GM12878 (cell line): ENCODE results near the gene RALGAPA2. TPM values are rescaled to one million over a fixed set of nuclear protein-coding genes. Genes with fewer than 3 reads are reported as not detected.
A peak's percentile ranks its signal among the peaks of the same experiment; 100 is the strongest.

Experiments
- CHD2 ChIP-seq: IDR thresholded peaks from 2 replicates; pipeline ENCODE4 v1.6.1; 2011; ENCODE audit warnings: low read depth, low read length, improper control_type of control experiment, borderline replicate concordance
- CREM ChIP-seq: IDR thresholded peaks from 2 replicates; pipeline ENCODE4 v1.6.1; 2014; ENCODE audit warnings: antibody characterized with exemption, low read depth
- HSF1 ChIP-seq: fragments of 150-350 bp; IDR thresholded peaks from 2 replicates; pipeline ENCODE4 v1.6.1; 2014; ENCODE audit warnings: mild to moderate bottlenecking, low read depth, low read length
- IRF4 ChIP-seq: IDR thresholded peaks from 2 replicates; pipeline ENCODE4 v1.6.1; 2011; ENCODE audit warnings: low read depth, low read length
- KLF5 ChIP-seq: fragments of 450-650 bp; IDR thresholded peaks from 2 replicates; pipeline ENCODE4 v1.6.1; 2014; ENCODE audit warnings: mild to moderate bottlenecking; ENCODE audit not compliant: partially characterized antibody
- MEF2B ChIP-seq: fragments of 450-650 bp; IDR thresholded peaks from 2 replicates; pipeline ENCODE4 v1.6.1; 2018; ENCODE audit warnings: mild to moderate bottlenecking, moderate library complexity; ENCODE audit not compliant: partially characterized antibody, poor library complexity, severe bottlenecking
- MTA2 ChIP-seq: fragments of 450-650 bp; IDR thresholded peaks from 2 replicates; pipeline ENCODE4 v1.6.1; 2016; ENCODE audit warnings: low read depth, mild to moderate bottlenecking, moderate library complexity
- NR2F1 ChIP-seq: fragments of 450-650 bp; conservative IDR thresholded peaks from 2 replicates; pipeline ENCODE4 v1.6.1; 2017; ENCODE audit warnings: mild to moderate bottlenecking
- SPI1 ChIP-seq: IDR thresholded peaks from 2 replicates; pipeline ENCODE4 v1.6.1; 2011; ENCODE audit warnings: low read depth, mild to moderate bottlenecking, low read length, moderate library complexity, borderline replicate concordance; ENCODE audit not compliant: insufficient read depth
- SREBF2 ChIP-seq: IDR thresholded peaks from 2 replicates; pipeline ENCODE4 v1.6.1; 2012; ENCODE audit warnings: mild to moderate bottlenecking, low read length
- TCF3 ChIP-seq: IDR thresholded peaks from 2 replicates; pipeline ENCODE4 v1.6.1; 2012; ENCODE audit warnings: low read depth, mild to moderate bottlenecking, low read length, borderline replicate concordance; ENCODE audit not compliant: insufficient read depth
- USF1 ChIP-seq: IDR thresholded peaks from 2 replicates; pipeline ENCODE4 v1.6.1; 2011; ENCODE audit warnings: borderline replicate concordance, low read depth, mild to moderate bottlenecking, moderate library complexity, mixed read lengths, low read length; ENCODE audit not compliant: insufficient read depth; ENCODE audit errors: extremely low read length
- ZNF217 ChIP-seq: fragments of 450-650 bp; IDR thresholded peaks from 2 replicates; pipeline ENCODE4 v1.6.1; 2017; ENCODE audit warnings: antibody characterized with exemption, mild to moderate bottlenecking
- ZNF384 ChIP-seq: IDR thresholded peaks from 2 replicates; pipeline ENCODE4 v1.6.1; 2012; ENCODE audit warnings: low read depth, mild to moderate bottlenecking, low read length, improper control_type of control experiment, borderline replicate concordance
- ZNF592 ChIP-seq: fragments of 450-650 bp; IDR thresholded peaks from 2 replicates; pipeline ENCODE4 v1.6.1; 2017; ENCODE audit warnings: mild to moderate bottlenecking, moderate library complexity
- polyA plus RNA-seq, 11 experiments: library from polyadenylated mRNA; depleted of rRNA in 4 of 11; unstranded in 6 of 11; stranded (reverse) in 5 of 11; fragments of >200 nt; fragmentation: Nextera tagmentation in 4 of 11; fragmentation: Illumina TruSeq in 1 of 11; extraction: Ambion mirVana in 4 of 11; extraction: Trizol in 1 of 11; gene quantifications; 1 replicate in 1 of 11; 2 replicates in 10 of 11; pipeline versions ENCODE4 v1.2.1 to v1.2.3, GENCODE V29; 2011 to 2016; ENCODE audit warnings: inconsistent platforms in 2 of 11, missing spikeins in 2 of 11, low read depth in 1 of 11
- total RNA-seq, 4 experiments: library from RNA; depleted of rRNA in 3 of 4; stranded (reverse); fragments of >200 nt in 3 of 4; fragmentation: Illumina TruSeq in 1 of 4; extraction: Trizol in 1 of 4; gene quantifications; 2 replicates each; pipeline versions ENCODE4 v1.2.1 to v1.2.3, GENCODE V29; 2013 to 2021
- TF ChIP-seq, protein P1 (sequence below): fragments of 450-650 bp; IDR thresholded peaks from 2 replicates; pipeline ENCODE4 v1.6.1; 2016; ENCODE audit warnings: mild to moderate bottlenecking, moderate library complexity, borderline replicate concordance

RALGAPA2 gene
- total and polyA plus RNA-seq, 10 of the 15 experiments (the other 5 are each of a cell fraction or from before 2014, with no cell fraction given), result 2.9 to 29.4 (median 19.6) TPM

- TF ChIP-seq HSF1, result no peak
- peak; percentile 71 for TF ChIP-seq MTA2
- TF ChIP-seq, protein P1, sequence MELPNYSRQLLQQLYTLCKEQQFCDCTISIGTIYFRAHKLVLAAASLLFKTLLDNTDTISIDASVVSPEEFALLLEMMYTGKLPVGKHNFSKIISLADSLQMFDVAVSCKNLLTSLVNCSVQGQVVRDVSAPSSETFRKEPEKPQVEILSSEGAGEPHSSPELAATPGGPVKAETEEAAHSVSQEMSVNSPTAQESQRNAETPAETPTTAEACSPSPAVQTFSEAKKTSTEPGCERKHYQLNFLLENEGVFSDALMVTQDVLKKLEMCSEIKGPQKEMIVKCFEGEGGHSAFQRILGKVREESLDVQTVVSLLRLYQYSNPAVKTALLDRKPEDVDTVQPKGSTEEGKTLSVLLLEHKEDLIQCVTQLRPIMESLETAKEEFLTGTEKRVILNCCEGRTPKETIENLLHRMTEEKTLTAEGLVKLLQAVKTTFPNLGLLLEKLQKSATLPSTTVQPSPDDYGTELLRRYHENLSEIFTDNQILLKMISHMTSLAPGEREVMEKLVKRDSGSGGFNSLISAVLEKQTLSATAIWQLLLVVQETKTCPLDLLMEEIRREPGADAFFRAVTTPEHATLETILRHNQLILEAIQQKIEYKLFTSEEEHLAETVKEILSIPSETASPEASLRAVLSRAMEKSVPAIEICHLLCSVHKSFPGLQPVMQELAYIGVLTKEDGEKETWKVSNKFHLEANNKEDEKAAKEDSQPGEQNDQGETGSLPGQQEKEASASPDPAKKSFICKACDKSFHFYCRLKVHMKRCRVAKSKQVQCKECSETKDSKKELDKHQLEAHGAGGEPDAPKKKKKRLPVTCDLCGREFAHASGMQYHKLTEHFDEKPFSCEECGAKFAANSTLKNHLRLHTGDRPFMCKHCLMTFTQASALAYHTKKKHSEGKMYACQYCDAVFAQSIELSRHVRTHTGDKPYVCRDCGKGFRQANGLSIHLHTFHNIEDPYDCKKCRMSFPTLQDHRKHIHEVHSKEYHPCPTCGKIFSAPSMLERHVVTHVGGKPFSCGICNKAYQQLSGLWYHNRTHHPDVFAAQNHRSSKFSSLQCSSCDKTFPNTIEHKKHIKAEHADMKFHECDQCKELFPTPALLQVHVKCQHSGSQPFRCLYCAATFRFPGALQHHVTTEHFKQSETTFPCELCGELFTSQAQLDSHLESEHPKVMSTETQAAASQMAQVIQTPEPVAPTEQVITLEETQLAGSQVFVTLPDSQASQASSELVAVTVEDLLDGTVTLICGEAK, result no peak
- TF ChIP-seq SREBF2, result no peak
- TF ChIP-seq TCF3, result no peak
- no peak for TF ChIP-seq NR2F1
- TF ChIP-seq ZNF592, result no peak
- no peak for TF ChIP-seq USF1
- TF ChIP-seq SPI1, result peak; percentile 97
- no peak for TF ChIP-seq KLF5
- peak; percentile 25; the same call in 1 of the 2 replicates for TF ChIP-seq CREM
- peak; percentile 94 for TF ChIP-seq IRF4
- no peak for TF ChIP-seq ZNF217
- no peak for TF ChIP-seq ZNF384
- TF ChIP-seq MEF2B, result no peak
- peak; percentile 58; the same call in 1 of the 2 replicates for TF ChIP-seq CHD2
Observed at GRCh38 chr20:20668639-20669038, 43.8 kb downstream of the RALGAPA2 start (continued).
